SHP77 treated with DMSO at 0.1 percent for 48 hours (cell line): ENCODE data around the gene KCNJ16.
A peak's percentile ranks its signal among the peaks of the same experiment; 100 is the strongest.

ENCODE experiments used
- DNase-seq: peaks from one replicate; lab custom pipeline; 2025; lab: John Stamatoyannopoulos, UW

KCNJ16 gene

GRCh38 chr17:70169709-70170597, 94.9 kb downstream of the KCNJ16 start:
- DNase-seq: peak; percentile 58

- DNase-seq: peak; percentile 36
These were observed 96.1 kb downstream of the KCNJ16 start for GRCh38 chr17:70171159-70171558.

GRCh38 chr17:70172449-70172848, 97.4 kb downstream of the KCNJ16 start:
- no peak for DNase-seq

DNA sequence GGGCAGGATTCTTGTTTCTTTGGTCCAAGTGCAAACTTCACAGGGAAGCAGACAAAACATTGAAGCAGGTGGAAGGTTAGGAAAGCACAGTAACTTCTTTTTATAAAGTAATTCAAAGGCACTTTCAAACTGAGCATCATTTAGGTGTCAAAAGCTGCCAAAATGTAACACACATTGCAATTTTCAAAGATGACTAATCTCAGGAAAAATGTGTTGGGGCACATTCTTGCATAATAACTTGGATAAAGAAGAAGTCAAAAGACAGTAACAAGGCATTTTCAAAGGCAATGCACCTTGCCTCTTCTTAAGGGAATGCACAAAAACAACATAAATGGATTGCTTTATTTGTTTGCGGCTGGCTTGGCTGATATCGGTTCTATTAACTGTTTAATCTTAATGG, 97.9 kb downstream of the KCNJ16 start:
- no peak for DNase-seq

- DNase-seq: no peak
These were observed 98.7 kb downstream of the KCNJ16 start for GRCh38 chr17:70173681-70174080.

DNA sequence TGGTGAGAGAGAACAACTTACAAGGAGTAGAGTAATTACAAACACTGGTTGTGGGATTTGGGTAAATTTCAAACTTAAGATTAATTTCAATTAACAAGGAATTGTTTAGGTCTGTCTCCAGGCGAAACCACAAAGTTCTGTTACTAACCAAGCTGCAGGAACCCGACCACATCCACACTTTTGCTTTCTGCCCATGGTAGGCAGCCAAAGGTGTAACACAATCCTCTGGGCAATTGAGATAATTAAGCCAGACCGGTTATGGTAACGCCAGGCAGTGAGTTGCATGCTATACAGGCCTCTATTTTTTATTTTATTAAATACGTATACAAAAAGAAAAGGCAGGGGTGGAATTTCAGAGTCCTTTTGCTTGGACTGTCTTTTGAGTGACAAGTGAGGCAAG, 106.4 kb downstream of the KCNJ16 start:
- DNase-seq: no peak

- DNase-seq: no peak
These were observed 106.8 kb downstream of the KCNJ16 start for GRCh38 chr17:70181866-70182265.

- DNase-seq: no peak
These were observed 108.5 kb downstream of the KCNJ16 start for GRCh38 chr17:70183508-70183907.

GRCh38 chr17:70184207-70184606, 109.2 kb downstream of the KCNJ16 start:
- DNase-seq: no peak

GRCh38 chr17:70184770-70185169, 109.7 kb downstream of the KCNJ16 start:
- no peak for DNase-seq
